ENCODE data around the gene MBLAC2.

The MBLAC2 gene

GRCh38 chr5:90503596-90503995 lies 29.0 kb upstream of the MBLAC2 start:
- DNase-seq (ENCODE audit: low read depth): no peak
- no peak for TF ChIP-seq CTCF (conservative IDR thresholded peaks at IDR 0.05; ENCODE audit: low read depth, low read length)
- H3K4me3 ChIP-seq (ENCODE audit: low read length): no peak overlapping the region

GRCh38 chr5:90495146-90495545 lies 20.6 kb upstream of the MBLAC2 start:
- no peak overlapping the region for H3K4me3 ChIP-seq (ENCODE audit: low read length)
- no peak for DNase-seq (ENCODE audit: low read depth)
- TF ChIP-seq CTCF (conservative IDR thresholded peaks at IDR 0.05; ENCODE audit: low read depth, low read length): no peak

- DNase-seq (ENCODE audit: low read depth): no peak
- H3K4me3 ChIP-seq (ENCODE audit: low read length): no peak overlapping the region
- TF ChIP-seq CTCF (conservative IDR thresholded peaks at IDR 0.05; ENCODE audit: low read depth, low read length): no peak
Measured at GRCh38 chr5:90494043-90494442, 19.5 kb upstream of the MBLAC2 start.

GRCh38 chr5:90488791-90489190 lies 14.2 kb upstream of the MBLAC2 start:
- no peak overlapping the region for H3K4me3 ChIP-seq (ENCODE audit: low read length)
- no peak for TF ChIP-seq CTCF (conservative IDR thresholded peaks at IDR 0.05; ENCODE audit: low read depth, low read length)
- no peak for DNase-seq (ENCODE audit: low read depth)

GRCh38 chr5:90484540-90484939 lies 10.0 kb upstream of the MBLAC2 start:
- no peak for TF ChIP-seq CTCF (conservative IDR thresholded peaks at IDR 0.05; ENCODE audit: low read depth, low read length)
- no peak for DNase-seq (ENCODE audit: low read depth)
- no peak overlapping the region for H3K4me3 ChIP-seq (ENCODE audit: low read length)

- DNase-seq (ENCODE audit: low read depth): no peak
- TF ChIP-seq CTCF (conservative IDR thresholded peaks at IDR 0.05; ENCODE audit: low read depth, low read length): no peak
- no peak overlapping the region for H3K4me3 ChIP-seq (ENCODE audit: low read length)
Measured at GRCh38 chr5:90483206-90483605, 8.6 kb upstream of the MBLAC2 start.

GRCh38 chr5:90480699-90481098 lies 6.1 kb upstream of the MBLAC2 start:
- no peak for TF ChIP-seq CTCF (conservative IDR thresholded peaks at IDR 0.05; ENCODE audit: low read depth, low read length)
- no peak for DNase-seq (ENCODE audit: low read depth)
- no peak overlapping the region for H3K4me3 ChIP-seq (ENCODE audit: low read length)
